SU-DHL-6 (cell line): ENCODE results near the gene MPIG6B.

Source experiments
- H2AFZ ChIP-seq: fragments of 200-600 bp; sonication (generic); 2 replicates; pipeline ENCODE4 v1.6.1; 2014; ENCODE audit warnings: low read depth, mild to moderate bottlenecking, moderate library complexity, mixed read lengths, antibody characterized with exemption, low read length; ENCODE audit not compliant: severe bottlenecking
- H3F3A ChIP-seq: fragments of 200-600 bp; shearing (Covaris generic); 2 replicates; pipeline ENCODE4 v1.6.0; 2016; ENCODE audit warnings: antibody characterized with exemption, mild to moderate bottlenecking; ENCODE audit not compliant: insufficient read depth
- H3K27ac ChIP-seq: fragments of 200-600 bp; sonication (generic); 2 replicates; pipeline ENCODE4 v1.5.1; 2016; ENCODE audit warnings: low read depth, mild to moderate bottlenecking, low read length, moderate library complexity, mixed read lengths
- H3K27me3 ChIP-seq: fragments of 200-600 bp; sonication (generic), shearing (Covaris generic); 2 replicates; pipeline ENCODE4 v1.6.0; 2014; ENCODE audit warnings: mild to moderate bottlenecking, low read length
- H3K36me3 ChIP-seq: fragments of 200-600 bp; sonication (generic); 2 replicates; pipeline ENCODE4 v1.6.1; 2014; ENCODE audit warnings: mild to moderate bottlenecking, low read length, mixed read lengths
- H3K4me2 ChIP-seq: fragments of 300-600, 200-600 bp; shearing (Covaris generic), sonication (generic); 2 replicates; pipeline ENCODE4 v1.6.0; 2014; ENCODE audit warnings: low read length, low read depth, mild to moderate bottlenecking; ENCODE audit not compliant: poor library complexity, severe bottlenecking
- H3K4me3 ChIP-seq: fragments of 200-600 bp; sonication (generic); 2 replicates; pipeline ENCODE4 v1.5.1; 2014; ENCODE audit warnings: antibody characterized with exemption, low read length, mild to moderate bottlenecking, mixed read lengths; ENCODE audit not compliant: insufficient read depth, poor library complexity, severe bottlenecking
- H3K79me2 ChIP-seq: fragments of 200-600 bp; sonication (generic); 2 replicates; pipeline ENCODE4 v1.6.1; 2014; ENCODE audit warnings: mild to moderate bottlenecking, low read length, moderate library complexity; ENCODE audit not compliant: insufficient read depth
- H3K9ac ChIP-seq: fragments of 200-600 bp; sonication (generic); 2 replicates; pipeline ENCODE4 v1.7.0; 2014; ENCODE audit warnings: mild to moderate bottlenecking, low read length
- H3K9me2 ChIP-seq: fragments of 200-600 bp; sonication (generic); replicated peaks from 2 replicates; pipeline ENCODE4 v1.6.1; 2014; ENCODE audit warnings: low read length; ENCODE audit not compliant: insufficient read depth
- H3K9me3 ChIP-seq: fragments of 200-600 bp; sonication (generic); 2 replicates; pipeline ENCODE4 v1.6.1; 2014; ENCODE audit warnings: low read length, mixed read lengths; ENCODE audit not compliant: insufficient read depth
- H4K20me1 ChIP-seq: fragments of 200-600 bp; sonication (generic); 2 replicates; pipeline ENCODE4 v1.6.1; 2014; ENCODE audit warnings: low read depth, mild to moderate bottlenecking, antibody characterized with exemption, low read length, moderate library complexity, mixed read lengths
- CTCF ChIP-seq: fragments of 200-600 bp; sonication (generic); IDR thresholded peaks from one replicate; pipeline ENCODE4 v1.5.1; 2017; ENCODE audit warnings: antibody characterized with exemption, mild to moderate bottlenecking, low read length, moderate library complexity; ENCODE audit not compliant: insufficient read depth, poor library complexity, severe bottlenecking
- EZH2phosphoT487 ChIP-seq: fragments of 200-600 bp; sonication (generic), shearing (Covaris generic); conservative IDR thresholded peaks from 2 replicates; pipeline ENCODE4 v1.6.1; 2018; ENCODE audit warnings: mild to moderate bottlenecking, antibody characterized with exemption, low read length, moderate library complexity, mixed read lengths

Gene MPIG6B

GRCh38 chr6:31692886-31693285 is 30.3 kb upstream of the MPIG6B start:
- H3K9ac ChIP-seq: no peak overlapping the region
- no peaks in the 10 kb centered on the region for H3K27me3 ChIP-seq
- H3K9me3 ChIP-seq: no peaks in the 10 kb centered on the region
- H2AFZ ChIP-seq: no peak overlapping the region
- peaks cover 5% of the 10 kb centered on the region; the same call in 1 of the 2 replicates for H3K36me3 ChIP-seq
- 0 out of 2 replicates have a peak, but pooled peaks cover 3% of the 10 kb centered on the region for H3F3A ChIP-seq
- TF ChIP-seq EZH2phosphoT487: no peak
- no peak for TF ChIP-seq CTCF
- no peak overlapping the region for H3K4me3 ChIP-seq
- no peak overlapping the region for H3K4me2 ChIP-seq
- no peaks in the 10 kb centered on the region for H4K20me1 ChIP-seq
- no peak overlapping the region for H3K27ac ChIP-seq
- no peaks in the 10 kb centered on the region for H3K79me2 ChIP-seq
- H3K9me2 ChIP-seq: no peaks in the 10 kb centered on the region

GRCh38 chr6:31693535-31693934 is 29.6 kb upstream of the MPIG6B start:
- H3F3A ChIP-seq: 0 out of 2 replicates have a peak, but pooled peaks cover 7% of the 10 kb centered on the region
- TF ChIP-seq EZH2phosphoT487 (no peak), CTCF (no peak)
- H3K9ac ChIP-seq: no peak overlapping the region
- no peak overlapping the region for H3K27ac ChIP-seq
- H3K4me3 ChIP-seq: no peak overlapping the region
- no peak overlapping the region for H2AFZ ChIP-seq
- H3K4me2 ChIP-seq: no peak overlapping the region
- H3K9me3 ChIP-seq: no peaks in the 10 kb centered on the region
- no peaks in the 10 kb centered on the region for H3K79me2 ChIP-seq
- no peaks in the 10 kb centered on the region for H4K20me1 ChIP-seq
- no peaks in the 10 kb centered on the region for H3K27me3 ChIP-seq
- peaks cover 5% of the 10 kb centered on the region; the same call in 1 of the 2 replicates for H3K36me3 ChIP-seq
- H3K9me2 ChIP-seq: no peaks in the 10 kb centered on the region

GRCh38 chr6:31697555-31697954 is 25.6 kb upstream of the MPIG6B start:
- no peaks in the 10 kb centered on the region for H3K9me2 ChIP-seq
- H3F3A ChIP-seq: 0 out of 2 replicates have a peak, but pooled peaks cover 7% of the 10 kb centered on the region
- H3K4me3 ChIP-seq: no peak overlapping the region
- H2AFZ ChIP-seq: no peak overlapping the region
- no peaks in the 10 kb centered on the region for H4K20me1 ChIP-seq
- no peak overlapping the region for H3K4me2 ChIP-seq
- H3K36me3 ChIP-seq: peaks cover 7% of the 10 kb centered on the region; the same call in 1 of the 2 replicates
- H3K27ac ChIP-seq: no peak overlapping the region
- H3K9me3 ChIP-seq: no peaks in the 10 kb centered on the region
- H3K27me3 ChIP-seq: no peaks in the 10 kb centered on the region
- peaks cover 23% of the 10 kb centered on the region for H3K79me2 ChIP-seq
- TF ChIP-seq CTCF (no peak), EZH2phosphoT487 (no peak)
- no peak overlapping the region for H3K9ac ChIP-seq
